OCI-LY3 (cell line): ENCODE measurements around the gene UBAC2.

ENCODE experiments used
- H2AFZ ChIP-seq: fragments of 200-600, 300-600 bp; shearing (Covaris generic); 2 replicates; pipeline ENCODE4 v1.6.0; 2014; ENCODE audit warnings: antibody characterized with exemption, low read depth, low read length
- H3K27ac ChIP-seq: fragments of 200-600, 300-600 bp; sonication (generic); 2 replicates; pipeline ENCODE4 v1.5.1; 2014; ENCODE audit warnings: mild to moderate bottlenecking, low read length, moderate library complexity, mixed read lengths
- H3K27me3 ChIP-seq: fragments of 200-600, 300-600 bp; sonication (generic); 2 replicates; pipeline ENCODE4 v1.6.1; 2014; ENCODE audit warnings: low read depth, low read length, mixed read lengths
- H3K36me3 ChIP-seq: fragments of 200-600, 300-600 bp; sonication (generic); replicated peaks from 2 replicates; pipeline ENCODE3; 2014; ENCODE audit warnings: low read depth, low read length, mixed read lengths
- H3K4me1 ChIP-seq: fragments of 300-600, 200-600 bp; sonication (generic); 2 replicates; pipeline ENCODE4 v1.6.1; 2014; ENCODE audit warnings: low read length, mixed read lengths
- H3K4me2 ChIP-seq: fragments of 200-600, 300-600 bp; sonication (generic); 2 replicates; pipeline ENCODE4 v1.6.1; 2014; ENCODE audit warnings: low read length, mixed read lengths
- H3K4me3 ChIP-seq: fragments of 300-600, 200-600 bp; sonication (generic); 2 replicates; pipeline ENCODE4 v1.5.1; 2014; ENCODE audit warnings: antibody characterized with exemption, mild to moderate bottlenecking, low read length, moderate library complexity
- H3K79me2 ChIP-seq: fragments of 300-600, 200-600 bp; shearing (Covaris generic); 2 replicates; pipeline ENCODE4 v1.6.1; 2014; ENCODE audit warnings: mild to moderate bottlenecking, low read length, mixed read lengths
- H3K9ac ChIP-seq: fragments of 300-600, 200-600 bp; shearing (Covaris generic); 2 replicates; pipeline ENCODE4 v1.6.0; 2014; ENCODE audit warnings: mild to moderate bottlenecking, low read length, moderate library complexity
- H3K9me3 ChIP-seq: fragments of 200-600, 300-600 bp; shearing (Covaris generic); 2 replicates; pipeline ENCODE4 v1.6.1; 2014; ENCODE audit warnings: low read length, mixed read lengths; ENCODE audit not compliant: insufficient read depth
- H4K20me1 ChIP-seq: fragments of 200-600, 300-600 bp; sonication (generic); 2 replicates; pipeline ENCODE4 v1.6.1; 2016; ENCODE audit warnings: low read length, mixed read lengths; ENCODE audit not compliant: insufficient read depth
- EZH2phosphoT487 ChIP-seq: fragments of 200-600 bp; shearing (Covaris generic); IDR thresholded peaks from 2 replicates; pipeline ENCODE4 v1.6.1; 2018; ENCODE audit warnings: antibody characterized with exemption, mixed run types, low read depth
- TF ChIP-seq, protein P1 (sequence below): fragments of 200-600, 300-600 bp; sonication (generic); IDR thresholded peaks from 2 replicates; pipeline ENCODE4 v1.5.1; 2014; ENCODE audit warnings: antibody characterized with exemption, low read length, low read depth

The UBAC2 gene

GRCh38 chr13:99313941-99314340, 113.3 kb downstream of the UBAC2 start:
- H3K27ac ChIP-seq = no peak overlapping the region

DNA sequence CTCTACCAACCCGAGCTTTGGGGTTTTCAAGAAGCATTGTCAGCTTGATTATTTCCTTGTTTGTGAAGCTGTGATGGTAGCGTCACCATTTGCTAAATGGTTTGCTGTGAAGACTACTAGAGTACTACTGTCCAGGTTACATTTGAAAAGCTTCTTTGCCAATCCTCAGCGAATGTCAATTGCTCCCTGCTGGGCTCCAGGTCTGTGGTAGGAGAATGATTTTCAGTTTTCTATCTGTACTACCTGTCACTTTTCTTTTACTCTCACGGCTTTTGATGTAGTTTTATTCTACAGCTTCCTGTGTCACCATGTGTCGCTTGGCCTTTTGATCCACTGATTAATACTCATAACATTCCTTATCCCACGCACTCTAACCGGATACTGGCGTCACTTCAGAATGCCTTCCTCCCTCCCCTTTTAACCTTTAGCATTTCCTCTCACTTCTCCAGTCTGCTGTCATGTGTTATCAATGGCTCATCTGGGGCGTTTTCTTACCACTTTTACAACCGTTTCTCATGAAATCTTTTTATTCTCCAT, 114.1 kb downstream of the UBAC2 start:
- H2AFZ ChIP-seq = no peak overlapping the region
- H3K79me2 ChIP-seq = no peaks in the 10 kb centered on the region; the same call in 1 of the 2 replicates
- no peaks in the 10 kb centered on the region for H3K27me3 ChIP-seq
- no peak overlapping the region for H3K4me3 ChIP-seq
- no peaks in the 10 kb centered on the region for H4K20me1 ChIP-seq
- TF ChIP-seq, protein P1, sequence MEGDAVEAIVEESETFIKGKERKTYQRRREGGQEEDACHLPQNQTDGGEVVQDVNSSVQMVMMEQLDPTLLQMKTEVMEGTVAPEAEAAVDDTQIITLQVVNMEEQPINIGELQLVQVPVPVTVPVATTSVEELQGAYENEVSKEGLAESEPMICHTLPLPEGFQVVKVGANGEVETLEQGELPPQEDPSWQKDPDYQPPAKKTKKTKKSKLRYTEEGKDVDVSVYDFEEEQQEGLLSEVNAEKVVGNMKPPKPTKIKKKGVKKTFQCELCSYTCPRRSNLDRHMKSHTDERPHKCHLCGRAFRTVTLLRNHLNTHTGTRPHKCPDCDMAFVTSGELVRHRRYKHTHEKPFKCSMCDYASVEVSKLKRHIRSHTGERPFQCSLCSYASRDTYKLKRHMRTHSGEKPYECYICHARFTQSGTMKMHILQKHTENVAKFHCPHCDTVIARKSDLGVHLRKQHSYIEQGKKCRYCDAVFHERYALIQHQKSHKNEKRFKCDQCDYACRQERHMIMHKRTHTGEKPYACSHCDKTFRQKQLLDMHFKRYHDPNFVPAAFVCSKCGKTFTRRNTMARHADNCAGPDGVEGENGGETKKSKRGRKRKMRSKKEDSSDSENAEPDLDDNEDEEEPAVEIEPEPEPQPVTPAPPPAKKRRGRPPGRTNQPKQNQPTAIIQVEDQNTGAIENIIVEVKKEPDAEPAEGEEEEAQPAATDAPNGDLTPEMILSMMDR = no peak
- TF ChIP-seq EZH2phosphoT487 = no peak
- H3K4me2 ChIP-seq = no peak overlapping the region
- peaks cover 32% of the 10 kb centered on the region for H3K4me1 ChIP-seq
- no peak overlapping the region for H3K27ac ChIP-seq
- no peaks in the 10 kb centered on the region for H3K9me3 ChIP-seq
- H3K9ac ChIP-seq = no peak overlapping the region
- peaks cover 5% of the 10 kb centered on the region for H3K36me3 ChIP-seq

More at GRCh38 chr13:99313941-99314340, 113.3 kb downstream of the UBAC2 start:
- Histone ChIP-seq H4K20me1 (no peaks in the 10 kb centered on the region), H3K9me3 (no peaks in the 10 kb centered on the region), H3K79me2 (no peaks in the 10 kb centered on the region; the same call in 1 of the 2 replicates), H2AFZ (no peak overlapping the region), H3K4me3 (no peak overlapping the region), H3K36me3 (peaks cover 5% of the 10 kb centered on the region), H3K4me1 (peaks cover 31% of the 10 kb centered on the region), H3K9ac (no peak overlapping the region), H3K4me2 (no peak overlapping the region), H3K27me3 (no peaks in the 10 kb centered on the region)
- TF ChIP-seq, protein P1 = no peak
- no peak for TF ChIP-seq EZH2phosphoT487

- Histone ChIP-seq H3K4me3 (no peak overlapping the region), H2AFZ (no peak overlapping the region), H3K36me3 (peaks cover 5% of the 10 kb centered on the region), H4K20me1 (no peaks in the 10 kb centered on the region), H3K4me2 (no peak overlapping the region), H3K9me3 (no peaks in the 10 kb centered on the region), H3K4me1 (peaks cover 28% of the 10 kb centered on the region), H3K79me2 (no peaks in the 10 kb centered on the region; the same call in 1 of the 2 replicates), H3K27ac (no peak overlapping the region), H3K9ac (no peak overlapping the region), H3K27me3 (no peaks in the 10 kb centered on the region)
- TF ChIP-seq, protein P1 = no peak
- no peak for TF ChIP-seq EZH2phosphoT487
Observed at GRCh38 chr13:99315186-99315585, 114.5 kb downstream of the UBAC2 start.

DNA sequence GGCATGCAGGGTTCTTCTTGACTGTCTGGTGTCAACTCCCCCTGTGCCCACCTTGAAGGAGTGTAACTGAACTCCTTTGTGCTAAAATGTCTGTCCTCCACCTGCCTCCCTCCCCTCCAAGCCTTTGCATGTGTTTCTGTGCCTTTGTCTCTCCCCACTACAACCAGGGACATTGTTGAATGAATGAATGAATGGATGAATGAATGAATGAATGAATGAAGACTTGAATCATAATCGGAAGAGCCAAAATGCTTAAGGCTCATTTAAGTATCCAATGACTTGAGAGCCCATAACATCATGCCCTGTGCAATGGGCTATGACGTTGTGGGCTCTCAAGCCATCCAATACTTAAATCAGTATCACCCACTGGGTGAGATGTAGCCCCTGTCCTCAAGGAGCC, 115.6 kb downstream of the UBAC2 start:
- Histone ChIP-seq H3K4me1 (peaks cover 28% of the 10 kb centered on the region), H3K9me3 (no peaks in the 10 kb centered on the region), H3K36me3 (peaks cover 5% of the 10 kb centered on the region), H3K9ac (no peak overlapping the region), H4K20me1 (no peaks in the 10 kb centered on the region), H2AFZ (no peak overlapping the region), H3K27me3 (no peaks in the 10 kb centered on the region), H3K79me2 (no peaks in the 10 kb centered on the region; the same call in 1 of the 2 replicates), H3K27ac (no peak overlapping the region), H3K4me2 (no peak overlapping the region), H3K4me3 (no peak overlapping the region)
- no peak for TF ChIP-seq EZH2phosphoT487
- TF ChIP-seq, protein P1 = no peak
